Nucleus accumbens (tissue), 56 donors: ENCODE measurements around the gene DNM1.

Experiments
- DNase-seq, 56 donors: peaks; one replicate each; lab custom pipeline; 2025; lab: John Stamatoyannopoulos, UW

The DNM1 gene

GRCh38 chr9:128247226-128247803 lies 44.1 kb downstream of the DNM1 start:
- peak in 2 of 56 donors; percentile 15 to 46 for DNase-seq

- no peak for DNase-seq
Observed at GRCh38 chr9:128249558-128249907, 46.4 kb downstream of the DNM1 start.

GRCh38 chr9:128249908-128250838 lies 47.0 kb downstream of the DNM1 start:
- peak in 39 of 56 donors; percentile 8 to 87 (median 47) for DNase-seq

- DNase-seq: no peak
Observed at GRCh38 chr9:128250839-128251731, 47.9 kb downstream of the DNM1 start.

- DNase-seq: no peak
Observed at GRCh38 chr9:128251732-128252100, 48.5 kb downstream of the DNM1 start.

GRCh38 chr9:128252317-128253139 lies 49.3 kb downstream of the DNM1 start:
- no peak for DNase-seq

- no peak for DNase-seq
Observed at GRCh38 chr9:128253140-128253990, 50.2 kb downstream of the DNM1 start.

- DNase-seq: no peak
Observed at GRCh38 chr9:128253991-128254346, 50.8 kb downstream of the DNM1 start.

GRCh38 chr9:128254362-128254761 lies 51.2 kb downstream of the DNM1 start:
- no peak for DNase-seq

GRCh38 chr9:128254855-128255759 lies 51.9 kb downstream of the DNM1 start:
- peak in 34 of 56 donors; percentile 5 to 70 (median 23) for DNase-seq

- DNase-seq: peak in 1 of 56 donors; percentile 25
Observed at GRCh38 chr9:128257086-128257825, 54.1 kb downstream of the DNM1 start.

- no peak for DNase-seq
Observed at GRCh38 chr9:128257907-128258306, 54.7 kb downstream of the DNM1 start.

GRCh38 chr9:128258326-128258725 lies 55.1 kb downstream of the DNM1 start:
- DNase-seq: no peak

- no peak for DNase-seq
Observed at GRCh38 chr9:128259156-128259555, 56.0 kb downstream of the DNM1 start.

- DNase-seq: no peak
Observed at GRCh38 chr9:128260340-128260739, 57.2 kb downstream of the DNM1 start.

GRCh38 chr9:128262687-128263086 lies 59.5 kb downstream of the DNM1 start:
- DNase-seq: no peak

GRCh38 chr9:128265348-128265847 lies 62.2 kb downstream of the DNM1 start:
- no peak for DNase-seq
